Heart right ventricle (tissue), 16 donors: Measurements from ENCODE around the gene TSHZ1. TPM values are rescaled to one million over a fixed set of nuclear protein-coding genes. Genes with fewer than 3 reads are reported as not detected.

Experiments
- ATAC-seq, 8 donors: fragments of 200-7000 bp; cut with Tn5 transposase; one replicate each; pipeline ENCODE4 v1.9.1; 2020; ENCODE audit warnings: mild to moderate bottlenecking in 8 of 8, moderate library complexity in 8 of 8, moderate number of reproducible peaks in 1 of 8
- DNase-seq, 2 donors: peaks; one replicate each; pipeline ENCODE4 v3.0.0-alpha.2; 2020
- H3K27ac ChIP-seq, 10 donors: fragments of 200-600 bp; sonication (generic) in 2 of 10; one replicate each; pipeline versions ENCODE4 v1.5.0 to v1.8.0; 2020 to 2022; ENCODE audit warnings: mild to moderate bottlenecking in 3 of 10
- H3K27me3 ChIP-seq, 7 donors: fragments of 200-600 bp; one replicate each; pipeline ENCODE4 v1.8.0; 2021 to 2022; ENCODE audit warnings: mild to moderate bottlenecking in 2 of 7
- H3K36me3 ChIP-seq, 9 donors: fragments of 200-600 bp; sonication (generic) in 1 of 9; one replicate each; pipeline versions ENCODE4 v1.5.0 to v1.8.0; 2020 to 2022; ENCODE audit warnings: mild to moderate bottlenecking in 2 of 9
- H3K4me1 ChIP-seq, 9 donors: fragments of 200-600 bp; sonication (generic) in 1 of 9; one replicate each; pipeline versions ENCODE4 v1.5.0 to v1.8.0; 2020 to 2022; ENCODE audit warnings: mild to moderate bottlenecking in 4 of 9
- H3K4me3 ChIP-seq, 10 donors: fragments of 200-600 bp; sonication (generic) in 2 of 10; one replicate each; pipeline versions ENCODE4 v1.5.0 to v1.8.0; 2020 to 2022; ENCODE audit warnings: mild to moderate bottlenecking in 7 of 10, moderate library complexity in 2 of 10
- H3K9me3 ChIP-seq, 11 donors: fragments of 200-600 bp in 10 of 11; sonication (generic) in 2 of 11; one replicate each; pipeline versions ENCODE4 v1.5.0 to v1.8.0; 2013 to 2022; ENCODE audit warnings: mild to moderate bottlenecking in 2 of 11, control low read depth in 1 of 11, moderate library complexity in 1 of 11
- CTCF ChIP-seq, 9 donors: fragments of 200-600 bp; sonication (generic) in 2 of 9; IDR thresholded peaks; one replicate each; pipeline versions ENCODE4 v1.5.0 to v1.8.0; 2021 to 2022; ENCODE audit warnings: antibody characterized with exemption in 9 of 9, mild to moderate bottlenecking in 5 of 9, moderate library complexity in 1 of 9
- WGBS, 2 donors: extraction: QIAGEN DNeasy Blood & Tissue Kit; methylation state at CpG; one replicate each; pipeline ENCODE4 v1.1.7; 2013; ENCODE audit warnings: inconsistent platforms in 1 of 2; 5-methylcytosine and 5-hydroxymethylcytosine counted together
- intact Hi-C, 10 donors: fragments of 100-400 bp; cut with DNase I; formaldehyde crosslinking; loops; one replicate each; pipeline versions ENCODE4 v1.11.1 to v1.14.2; 2022
- polyA plus RNA-seq, 2 donors: library from polyadenylated mRNA; stranded (reverse); fragments of 200-250 nt; gene quantifications; one replicate each; pipeline ENCODE4 v1.2.3, GENCODE V29; 2013
- total RNA-seq, 10 donors: library from RNA; stranded (reverse); fragmentation: NEBNext Ultra II Directional in 3 of 10; extraction: Animal tissue kit (Norgen Biotek cat#: 25700) in 3 of 10; gene quantifications; one replicate each; pipeline versions ENCODE4 v1.2.1 to v1.2.4, GENCODE V29; 2021 to 2023
- donor health status: Arrhythmogenic right ventricular cardiomyopathy.
- donor health status: ischemic (EF 13 %, LVEDD 7.1; RV severe dilation, severe dysfunction).
- donor health status: healthy with polysubstance abuse.
- donor health status: DM: no; HTN: yes; CAD: no.
- donor health status: DM: no; HTN: no; CAD: no.
- donor health status: ischemic (EF 25% LVEDD 6.9; RV normal size, moderate dysfunction).
- donor health status: ischemic (EF 25% LVEDD 5.7; RV mildly dilated, moderate dysfunction).
- donor health status: healthy.
- donor health status: DM: yes; HTN: yes; CAD: no.
- donor health status: Ischemic cardiomyopathy.
- donor health status: ischemic (EF 35%, LVEDD 5.7; RV mildly dilated, moderate dysfunction).
- donor health status: nonischemic (EF 11% LVEDD 7.7; RV severe dilation, severe dysfunction).
- donor health status: DM: yes; HTN: yes; CAD: no.
- donor health status: PGD.
- donor health status: ischemic (EF 29% LVEDD 5.4; RV normal size, mild dysfunction).
- donor health status: nonischemic (EF 23%, LVEDD 6.1; RV moderate dilation, normal function).

The TSHZ1 gene
- total and polyA plus RNA-seq, 12 donors, result 4.8 to 22.9 (median 17.6) TPM

- H3K4me1 ChIP-seq, result peaks cover 0 to 4% (median 0%) of the 10 kb centered on the region in 9 donors
- H3K36me3 ChIP-seq, result peaks cover 0 to 49% (median 22%) of the 10 kb centered on the region in 9 donors
- no peaks in the 10 kb centered on the region for H3K27me3 ChIP-seq
- ATAC-seq (no peak), DNase-seq (no peak)
- no peak overlapping the region for H3K27ac ChIP-seq
- H3K4me3 ChIP-seq, result no peak overlapping the region
- intact Hi-C loops, result no loop called here
- 91 to 96% methylated on average over 4 of the region's 4 CpGs for WGBS, 2 donors
- no peaks in the 10 kb centered on the region for H3K9me3 ChIP-seq
- no peak for TF ChIP-seq CTCF (IDR thresholded peaks at IDR 0.05)
These were observed 79.2 kb downstream of the TSHZ1 start for GRCh38 chr18:75289761-75290160.

- peaks cover 0 to 41% (median 20%) of the 10 kb centered on the region in 9 donors for H3K36me3 ChIP-seq
- no peak overlapping the region for H3K4me3 ChIP-seq
- no peak for TF ChIP-seq CTCF (IDR thresholded peaks at IDR 0.05)
- ATAC-seq, result no peak
- H3K27me3 ChIP-seq, result no peaks in the 10 kb centered on the region
- intact Hi-C loops, result no loop called here
- whole genome bisulfite sequencing, 2 donors, result 94 to 97% methylated on average over 9 of the region's 9 CpGs
- H3K9me3 ChIP-seq, result no peaks in the 10 kb centered on the region
- H3K4me1 ChIP-seq, result peaks cover 0 to 4% (median 0%) of the 10 kb centered on the region in 9 donors
- no peak for DNase-seq
- H3K27ac ChIP-seq, result no peak overlapping the region
These were observed 80.3 kb downstream of the TSHZ1 start for GRCh38 chr18:75290737-75291358.

- DNase-seq (no peak), ATAC-seq (no peak)
- peaks cover 0 to 35% (median 14%) of the 10 kb centered on the region in 9 donors for H3K36me3 ChIP-seq
- no peak for TF ChIP-seq CTCF (IDR thresholded peaks at IDR 0.05)
- no peak overlapping the region for H3K27ac ChIP-seq
- peaks cover 0 to 4% (median 0%) of the 10 kb centered on the region in 9 donors for H3K4me1 ChIP-seq
- no peak overlapping the region for H3K4me3 ChIP-seq
- no peaks in the 10 kb centered on the region for H3K9me3 ChIP-seq
- intact Hi-C loops, result no loop called here
- WGBS, 2 donors, result 87 to 92% methylated on average over 9 of the region's 9 CpGs
- H3K27me3 ChIP-seq, result no peaks in the 10 kb centered on the region
These were observed 80.9 kb downstream of the TSHZ1 start for GRCh38 chr18:75291460-75291859.

- H3K36me3 ChIP-seq, result peaks cover 0 to 14% (median under 1%) of the 10 kb centered on the region in 9 donors
- peaks cover 0 to 3% (median 0%) of the 10 kb centered on the region in 9 donors for H3K4me1 ChIP-seq
- no peak overlapping the region for H3K4me3 ChIP-seq
- 89 to 94% methylated on average over 9 of the region's 9 CpGs for WGBS, 2 donors
- no peak for TF ChIP-seq CTCF (IDR thresholded peaks at IDR 0.05)
- no peak overlapping the region for H3K27ac ChIP-seq
- ATAC-seq (no peak), DNase-seq (no peak)
- H3K27me3 ChIP-seq, result no peaks in the 10 kb centered on the region
- intact Hi-C loops, result no loop called here
- no peaks in the 10 kb centered on the region for H3K9me3 ChIP-seq
These were observed 83.0 kb downstream of the TSHZ1 start for GRCh38 chr18:75293591-75293990.
